HepG2 (cell line): Measurements from ENCODE around the gene RGL3. TPM values are rescaled to one million over a fixed set of nuclear protein-coding genes. Genes with fewer than 3 reads are reported as not detected.

Experiments
- ATAC-seq: fragments of 200-7000 bp; cut with Tn5 transposase; 3 replicates; pipeline ENCODE4 v1.9.1; 2020; ENCODE audit warnings: mild to moderate bottlenecking, moderate library complexity
- BruUV-seq: library from RNA; stranded (reverse); fragments of 400-500 nt; replicated peaks from 2 replicates; lab custom pipeline; 2021; lab: Mats Ljungman, UMichigan
- CTCF ChIA-PET: fragments of 300-600 bp; formaldehyde crosslinking; extraction: SDS; loops from one replicate; lab custom pipeline; 2021; ENCODE audit warnings: low total read pairs, inconsistent platforms, low intra/inter-chr PET ratio; lab: Yijun Ruan, JAX
- POLR2A ChIA-PET: fragments of 350-600 bp; sonication (Branson Sonifier 250); formaldehyde crosslinking; loops from one replicate; lab custom pipeline; 2020; ENCODE audit warnings: antibody characterized with exemption, inconsistent platforms; lab: Yijun Ruan, JAX
- DNase-seq: peaks from one replicate; pipeline ENCODE4 v3.0.0-alpha.2; 2015; ENCODE audit warnings: low spot score
- FAIRE-seq: peaks from 3 replicates; lab custom pipeline; 2011; peaks lifted over from hg19 to GRCh38; lab: Jason Lieb, UNC
- H2AFZ ChIP-seq: one replicate; pipeline ENCODE4 v1.6.1; 2011; ENCODE audit warnings: low read length, inconsistent platforms
- H3K27ac ChIP-seq: fragments of 300-600 bp; 3 replicates; pipeline ENCODE4 v1.8.0; 2011; ENCODE audit warnings: mixed run types, mild to moderate bottlenecking, mixed read lengths, low read length, inconsistent platforms; ENCODE audit not compliant: insufficient read depth; ENCODE audit errors: extremely low read length
- H3K27me3 ChIP-seq, 2 experiments: fragments of 200-600 bp in 1 of 2; 2 replicates in 1 of 2; 3 replicates in 1 of 2; pipeline versions ENCODE4 v1.6.0 to v1.8.0; 2011; ENCODE audit warnings: low read length in 2 of 2, mild to moderate bottlenecking in 2 of 2, moderate library complexity in 2 of 2, inconsistent platforms in 1 of 2; ENCODE audit not compliant: insufficient read depth in 2 of 2, control insufficient read depth in 1 of 2
- H3K36me3 ChIP-seq, 2 experiments: fragments of 200-600 bp in 1 of 2; replicated peaks in 1 of 2; 2 replicates in 1 of 2; 3 replicates in 1 of 2; pipeline versions ENCODE4 v1.5.1 to v1.8.0; 2011; ENCODE audit warnings: low read length in 2 of 2, inconsistent platforms in 1 of 2; ENCODE audit not compliant: insufficient read depth in 2 of 2, control insufficient read depth in 1 of 2
- H3K4me1 ChIP-seq: 2 replicates; pipeline ENCODE4 v1.5.1; 2012; ENCODE audit warnings: low read length, inconsistent platforms; ENCODE audit not compliant: insufficient read depth
- H3K4me2 ChIP-seq: 2 replicates; pipeline ENCODE4 v1.6.0; 2011; ENCODE audit warnings: low read depth, low read length, inconsistent platforms
- H3K4me3 ChIP-seq, 3 experiments: fragments of 200-600 bp in 1 of 3; sonication (generic), shearing (Covaris generic) in 1 of 3; replicated peaks in 1 of 3; 2 replicates each; pipeline ENCODE4 v1.5.1; 2011 to 2016; ENCODE audit warnings: low read length in 3 of 3, inconsistent platforms in 2 of 3, low read depth in 2 of 3, mild to moderate bottlenecking in 2 of 3, control low read depth in 1 of 3, mixed read lengths in 1 of 3; ENCODE audit not compliant: insufficient read depth in 1 of 3
- H3K79me2 ChIP-seq: one replicate; pipeline ENCODE4 v1.6.1; 2011; ENCODE audit warnings: low read length, inconsistent platforms; ENCODE audit not compliant: insufficient read depth
- H3K9ac ChIP-seq: 2 replicates; pipeline ENCODE4 v1.6.0; 2011; ENCODE audit warnings: mild to moderate bottlenecking, low read depth, low read length, inconsistent platforms; ENCODE audit not compliant: insufficient read depth
- H3K9me3 ChIP-seq: 2 replicates; pipeline ENCODE4 v1.5.1; 2012; ENCODE audit warnings: mild to moderate bottlenecking, low read length
- H4K20me1 ChIP-seq: 2 replicates; pipeline ENCODE4 v1.6.0; 2011; ENCODE audit warnings: inconsistent platforms, mild to moderate bottlenecking, low read length, moderate library complexity; ENCODE audit not compliant: insufficient read depth
- ETS1 ChIP-seq: sonication (generic); formaldehyde crosslinking; IDR thresholded peaks from 2 replicates; pipeline ENCODE4 v1.4.0; 2020; ENCODE audit warnings: missing genetic modification reagents
- JUNB ChIP-seq: sonication (generic); formaldehyde crosslinking; IDR thresholded peaks from 2 replicates; pipeline ENCODE4 v1.8.0; 2022; ENCODE audit warnings: missing genetic modification reagents, mild to moderate bottlenecking, borderline replicate concordance
- KDM4B ChIP-seq: sonication (generic); formaldehyde crosslinking; IDR thresholded peaks from 2 replicates; pipeline ENCODE4 v1.4.0; 2020; ENCODE audit warnings: missing genetic modification reagents
- KLF15 ChIP-seq: sonication (generic); formaldehyde crosslinking; IDR thresholded peaks from 2 replicates; pipeline ENCODE4 v1.8.1; 2023; ENCODE audit warnings: borderline replicate concordance, mild to moderate bottlenecking, inconsistent platforms, missing genetic modification reagents, mixed read lengths
- ZNF224 ChIP-seq: sonication (generic); formaldehyde crosslinking; IDR thresholded peaks from 2 replicates; pipeline ENCODE4 v1.5.0; 2020; ENCODE audit warnings: mild to moderate bottlenecking, missing genetic modification reagents
- ZNF496 ChIP-seq: sonication (generic); formaldehyde crosslinking; IDR thresholded peaks from 2 replicates; pipeline ENCODE4 v1.8.1; 2023; ENCODE audit warnings: mild to moderate bottlenecking, moderate library complexity, missing genetic modification reagents; ENCODE audit not compliant: insufficient replicate concordance
- ZNF672 ChIP-seq: sonication (generic); formaldehyde crosslinking; IDR thresholded peaks from 2 replicates; pipeline ENCODE4 v1.8.1; 2022; ENCODE audit warnings: missing genetic modification reagents
- ZNF850 ChIP-seq: sonication (generic); formaldehyde crosslinking; conservative IDR thresholded peaks from 2 replicates; pipeline ENCODE4 v1.9.0; 2021; ENCODE audit warnings: mild to moderate bottlenecking, missing genetic modification reagents
- WGBS: methylation state at CpG from one replicate; pipeline ENCODE4 v1.1.6; 2017; ENCODE audit warnings: low lambda C conversion rate; 5-methylcytosine and 5-hydroxymethylcytosine counted together
- in situ Hi-C: cut with HindIII; loops from 2 replicates; pipeline ENCODE4 v1.10.0; 2017; ENCODE audit warnings: low pct_unique_long_range_greater_than_20kb; ENCODE audit not compliant: extremely low pct_ligation_motif_present
- intact Hi-C: fragments of 100-400 bp; cut with micrococcal nuclease; formaldehyde crosslinking; loops from one replicate; pipeline ENCODE4 v1.10.0; 2022; ENCODE audit not compliant: unreplicated experiment
- polyA plus RNA-seq, 8 experiments: library from polyadenylated mRNA; depleted of rRNA in 3 of 8; stranded (reverse) in 7 of 8; unstranded in 1 of 8; fragments of >200 nt; fragmentation: Illumina TruSeq in 4 of 8; extraction: Trizol in 4 of 8; gene quantifications; 2 replicates each; pipeline versions ENCODE4 v1.2.1 to v1.2.3, GENCODE V29; 2011 to 2016; ENCODE audit warnings: low read depth in 4 of 8, missing spikeins in 1 of 8, mixed read lengths in 1 of 8; ENCODE audit not compliant: insufficient read depth in 1 of 8
- total RNA-seq, 5 experiments: library from RNA; depleted of rRNA; stranded (reverse); fragments of >200 nt; fragmentation: Illumina TruSeq; extraction: Trizol; gene quantifications; 2 replicates each; pipeline ENCODE4 v1.2.3, GENCODE V29; 2016; ENCODE audit warnings: low read depth in 1 of 5
- TF ChIP-seq, protein P1 (sequence below): sonication (generic); formaldehyde crosslinking; IDR thresholded peaks from 2 replicates; pipeline ENCODE4 v1.8.0; 2023; ENCODE audit warnings: mild to moderate bottlenecking, missing genetic modification reagents
- TF ChIP-seq, protein P2 (sequence below): sonication (generic); formaldehyde crosslinking; IDR thresholded peaks from 2 replicates; pipeline ENCODE4 v1.8.1; 2023; ENCODE audit warnings: mild to moderate bottlenecking, moderate library complexity, missing genetic modification reagents
- TF ChIP-seq, protein P3 (sequence below): sonication (generic); formaldehyde crosslinking; IDR thresholded peaks from 2 replicates; pipeline ENCODE4 v1.5.0; 2020; ENCODE audit warnings: missing genetic modification reagents

Gene RGL3
- total and polyA plus RNA-seq, 2 of the 13 experiments (the other 11 are each of a cell fraction or from before 2014, with no cell fraction given), result 4.2 to 7.6 TPM

- BruUV-seq, result no TSS peak
- Histone ChIP-seq H3K4me3 (no peak overlapping the region), H3K36me3 (no peaks in the 10 kb centered on the region), H2AFZ (no peak overlapping the region), H3K9ac (no peak overlapping the region), H4K20me1 (no peaks in the 10 kb centered on the region), H3K27me3 (no peaks in the 10 kb centered on the region), H3K4me1 (no peaks in the 10 kb centered on the region), H3K79me2 (no peaks in the 10 kb centered on the region), H3K9me3 (no peaks in the 10 kb centered on the region), H3K4me2 (no peak overlapping the region), H3K27ac (no peak overlapping the region)
- FAIRE-seq (no peak), ATAC-seq (no peak), DNase-seq (no peak)
- ChIA-PET CTCF (no interaction called here), POLR2A (no interaction called here)
- in situ Hi-C loops, result no loop called here
- intact Hi-C loops, result no loop called here
- WGBS, result 95% methylated on average over 35 of the region's 44 CpGs
- TF ChIP-seq, protein P1, sequence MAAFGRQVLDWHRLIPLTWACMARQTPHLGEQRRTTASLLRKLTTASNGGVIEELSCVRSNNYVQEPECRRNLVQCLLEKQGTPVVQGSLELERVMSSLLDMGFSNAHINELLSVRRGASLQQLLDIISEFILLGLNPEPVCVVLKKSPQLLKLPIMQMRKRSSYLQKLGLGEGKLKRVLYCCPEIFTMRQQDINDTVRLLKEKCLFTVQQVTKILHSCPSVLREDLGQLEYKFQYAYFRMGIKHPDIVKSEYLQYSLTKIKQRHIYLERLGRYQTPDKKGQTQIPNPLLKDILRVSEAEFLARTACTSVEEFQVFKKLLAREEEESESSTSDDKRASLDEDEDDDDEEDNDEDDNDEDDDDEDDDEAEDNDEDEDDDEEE (CRISPR knock-in tag), result no peak
- TF ChIP-seq KDM4B (CRISPR knock-in tag) (no peak), ETS1 (CRISPR knock-in tag) (no peak), ZNF224 (CRISPR knock-in tag) (no peak), ZNF672 (CRISPR knock-in tag) (no peak), KLF15 (CRISPR knock-in tag) (no peak), JUNB (CRISPR knock-in tag) (no peak), ZNF850 (CRISPR knock-in tag) (no peak), ZNF496 (CRISPR knock-in tag) (no peak)
- TF ChIP-seq, protein P2, sequence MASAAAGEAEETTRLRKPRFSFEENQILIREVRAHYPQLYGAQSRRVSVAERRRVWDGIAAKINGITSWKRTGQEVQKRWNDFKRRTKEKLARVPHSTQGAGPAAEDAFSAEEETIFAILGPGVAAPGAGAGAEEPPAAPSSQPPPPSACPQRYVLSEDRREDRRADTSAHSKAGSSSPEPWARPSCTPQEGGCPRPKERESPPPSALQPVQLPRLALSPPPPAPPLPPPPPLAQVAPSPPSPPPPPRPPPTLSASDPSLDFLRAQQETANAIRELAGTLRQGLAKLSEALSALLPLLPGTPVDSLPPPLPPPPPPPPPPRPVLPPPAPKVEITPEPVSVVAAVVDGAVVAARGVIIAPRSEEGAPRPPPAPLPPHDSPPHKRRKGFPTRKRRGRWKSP (CRISPR knock-in tag), result no peak
- TF ChIP-seq, protein P3, sequence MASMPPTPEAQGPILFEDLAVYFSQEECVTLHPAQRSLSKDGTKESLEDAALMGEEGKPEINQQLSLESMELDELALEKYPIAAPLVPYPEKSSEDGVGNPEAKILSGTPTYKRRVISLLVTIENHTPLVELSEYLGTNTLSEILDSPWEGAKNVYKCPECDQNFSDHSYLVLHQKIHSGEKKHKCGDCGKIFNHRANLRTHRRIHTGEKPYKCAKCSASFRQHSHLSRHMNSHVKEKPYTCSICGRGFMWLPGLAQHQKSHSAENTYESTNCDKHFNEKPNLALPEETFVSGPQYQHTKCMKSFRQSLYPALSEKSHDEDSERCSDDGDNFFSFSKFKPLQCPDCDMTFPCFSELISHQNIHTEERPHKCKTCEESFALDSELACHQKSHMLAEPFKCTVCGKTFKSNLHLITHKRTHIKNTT (CRISPR knock-in tag), result no peak
Observed at GRCh38 chr19:11405846-11406643, 13.1 kb downstream of the RGL3 start.
